ENCODE results near the gene RRP12.

DNA sequence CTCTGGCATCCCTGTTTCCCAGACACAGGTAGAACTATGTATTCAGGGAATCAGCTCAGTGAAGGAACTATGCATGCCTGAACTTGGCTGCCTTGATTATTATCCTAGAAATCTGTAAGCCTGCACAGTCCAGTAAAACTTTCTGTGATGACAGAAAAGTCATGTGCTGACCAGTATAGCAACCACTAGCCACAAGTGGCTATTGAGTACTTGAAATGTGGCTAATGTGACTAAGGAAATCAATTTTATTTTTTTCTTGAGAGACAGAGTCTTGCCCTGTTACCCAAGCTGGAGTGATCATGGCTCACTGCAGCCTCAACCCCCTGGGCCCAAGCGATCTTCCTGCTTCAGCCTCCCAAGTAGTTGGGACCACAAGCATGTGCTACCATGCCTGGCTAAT is 41.1 kb upstream of the RRP12 start:
- no peak for TF ChIP-seq POLR2A (IDR thresholded peaks at IDR 0.05)
- TF ChIP-seq, protein P1, sequence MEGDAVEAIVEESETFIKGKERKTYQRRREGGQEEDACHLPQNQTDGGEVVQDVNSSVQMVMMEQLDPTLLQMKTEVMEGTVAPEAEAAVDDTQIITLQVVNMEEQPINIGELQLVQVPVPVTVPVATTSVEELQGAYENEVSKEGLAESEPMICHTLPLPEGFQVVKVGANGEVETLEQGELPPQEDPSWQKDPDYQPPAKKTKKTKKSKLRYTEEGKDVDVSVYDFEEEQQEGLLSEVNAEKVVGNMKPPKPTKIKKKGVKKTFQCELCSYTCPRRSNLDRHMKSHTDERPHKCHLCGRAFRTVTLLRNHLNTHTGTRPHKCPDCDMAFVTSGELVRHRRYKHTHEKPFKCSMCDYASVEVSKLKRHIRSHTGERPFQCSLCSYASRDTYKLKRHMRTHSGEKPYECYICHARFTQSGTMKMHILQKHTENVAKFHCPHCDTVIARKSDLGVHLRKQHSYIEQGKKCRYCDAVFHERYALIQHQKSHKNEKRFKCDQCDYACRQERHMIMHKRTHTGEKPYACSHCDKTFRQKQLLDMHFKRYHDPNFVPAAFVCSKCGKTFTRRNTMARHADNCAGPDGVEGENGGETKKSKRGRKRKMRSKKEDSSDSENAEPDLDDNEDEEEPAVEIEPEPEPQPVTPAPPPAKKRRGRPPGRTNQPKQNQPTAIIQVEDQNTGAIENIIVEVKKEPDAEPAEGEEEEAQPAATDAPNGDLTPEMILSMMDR (IDR thresholded peaks at IDR 0.05): no peak
